Psoas muscle (tissue), 8 donors: ENCODE data around the gene KCND3. TPM values are rescaled to one million over a fixed set of nuclear protein-coding genes. Genes with fewer than 3 reads are reported as not detected.
A peak's percentile ranks its signal among the peaks of the same experiment; 100 is the strongest.

ENCODE experiments used
- ATAC-seq, 4 donors: fragments of 200-7000 bp; cut with Tn5 transposase; one replicate each; pipeline ENCODE4 v1.9.1; 2020; ENCODE audit warnings: moderate library complexity in 3 of 4, mild to moderate bottlenecking in 2 of 4
- DNase-seq, 2 donors: peaks; one replicate each; pipeline ENCODE4 v3.0.0-alpha.2; 2020
- H3K27ac ChIP-seq: fragments of 200-600 bp; one replicate; pipeline ENCODE4 v1.8.0; 2022
- H3K27me3 ChIP-seq, 3 donors: fragments of 200-600 bp in 1 of 3; one replicate each; pipeline versions ENCODE4 v1.6.1 to v1.8.0; 2013 to 2022; ENCODE audit warnings: low read length in 2 of 3, mild to moderate bottlenecking in 2 of 3, moderate library complexity in 1 of 3; ENCODE audit not compliant: insufficient read depth in 3 of 3
- H3K36me3 ChIP-seq, 2 donors: fragments of 200-600 bp in 1 of 2; one replicate each; pipeline versions ENCODE4 v1.6.1 to v1.8.0; 2013 to 2022; ENCODE audit warnings: low read depth in 1 of 2, mild to moderate bottlenecking in 1 of 2, moderate library complexity in 1 of 2; ENCODE audit not compliant: insufficient read depth in 1 of 2
- H3K4me1 ChIP-seq: fragments of 200-600 bp; one replicate; pipeline ENCODE4 v1.8.0; 2022
- H3K4me3 ChIP-seq: fragments of 200-600 bp; one replicate; pipeline ENCODE4 v1.8.0; 2022; ENCODE audit warnings: mild to moderate bottlenecking
- H3K9me3 ChIP-seq: fragments of 200-600 bp; one replicate; pipeline ENCODE4 v1.8.0; 2022
- WGBS, 3 donors: extraction: QIAGEN DNeasy Blood & Tissue Kit; methylation state at CpG; one replicate each; pipeline versions ENCODE4 v1.1.6 to v1.1.7; 2013; 5-methylcytosine and 5-hydroxymethylcytosine counted together
- intact Hi-C, 2 donors: fragments of 100-400 bp; cut with DNase I; formaldehyde crosslinking; loops; one replicate each; pipeline versions ENCODE4 v1.11.0 to v1.14.2; 2022
- polyA plus RNA-seq, 3 donors: library from polyadenylated mRNA; stranded (reverse); fragments of 200-250 nt; gene quantifications; one replicate each; pipeline ENCODE4 v1.2.3, GENCODE V29; 2013
- total RNA-seq, 4 donors: library from RNA; stranded (reverse); fragmentation: NEBNext Ultra II Directional in 2 of 4; extraction: Animal tissue kit (Norgen Biotek cat#: 25700) in 2 of 4; gene quantifications; one replicate each; pipeline versions ENCODE4 v1.2.1 to v1.2.4, GENCODE V29; 2021 to 2023
- TF ChIP-seq, protein P1 (sequence below): fragments of 200-600 bp; IDR thresholded peaks from one replicate; pipeline ENCODE4 v1.8.0; 2022; ENCODE audit warnings: antibody characterized with exemption
- donor health status: healthy with polysubstance abuse.
- donor health status: DM: no; HTN: no; CAD: no; lungs with moderate emphysema.
- donor health status: Bipolar disorder and iron deficiency.
- donor health status: healthy.
- donor health status: DM: yes; HTN: yes; CAD: no.
- donor health status: DM: no; HTN: no; CAD: no.
- donor health status: DM: no; HTN: no; CAD: no.
- donor health status: DM: yes; HTN: yes; CAD: no.

Gene KCND3
- total and polyA plus RNA-seq, 7 donors = 0.53 to 4.1 (median 1.3) TPM

DNA sequence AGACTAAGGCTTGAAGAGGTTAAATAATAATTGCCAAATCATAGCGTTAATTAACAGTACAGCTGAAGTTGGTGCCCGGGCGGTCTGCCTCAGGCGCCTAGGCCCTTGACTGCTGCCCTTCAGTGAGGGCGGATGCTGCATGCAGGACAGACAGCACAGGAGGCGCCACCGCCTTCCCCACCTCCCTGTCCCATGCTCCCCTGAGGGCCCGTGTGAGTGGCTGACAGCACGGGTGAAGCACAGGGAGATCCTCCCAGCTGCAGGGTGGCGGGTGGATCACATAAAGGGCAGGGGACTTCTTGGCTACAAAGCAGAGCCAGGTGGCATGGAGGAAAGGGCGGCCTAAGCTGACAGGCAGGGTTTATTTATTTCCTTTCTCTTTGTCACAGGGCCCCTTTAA lies 184.7 kb downstream of the KCND3 start:
- intact Hi-C loops = loop anchor here in 1 of 2 donors (5.0 kb wide), 1 partner anchor 188 kb away; no protein-coding TSS in a partner anchor
- Histone ChIP-seq H3K4me3 (no peak overlapping the region), H3K9me3 (no peaks in the 10 kb centered on the region), H3K27ac (no peak overlapping the region), H3K27me3 (no peaks in the 10 kb centered on the region), H3K4me1 (peaks cover 7% of the 10 kb centered on the region), H3K36me3 (no peaks in the 10 kb centered on the region)
- ATAC-seq (no peak), DNase-seq (no peak)
- 79 to 86% (median 84%) methylated on average over 11 of the region's 11 CpGs for WGBS, 3 donors
- TF ChIP-seq, protein P1, sequence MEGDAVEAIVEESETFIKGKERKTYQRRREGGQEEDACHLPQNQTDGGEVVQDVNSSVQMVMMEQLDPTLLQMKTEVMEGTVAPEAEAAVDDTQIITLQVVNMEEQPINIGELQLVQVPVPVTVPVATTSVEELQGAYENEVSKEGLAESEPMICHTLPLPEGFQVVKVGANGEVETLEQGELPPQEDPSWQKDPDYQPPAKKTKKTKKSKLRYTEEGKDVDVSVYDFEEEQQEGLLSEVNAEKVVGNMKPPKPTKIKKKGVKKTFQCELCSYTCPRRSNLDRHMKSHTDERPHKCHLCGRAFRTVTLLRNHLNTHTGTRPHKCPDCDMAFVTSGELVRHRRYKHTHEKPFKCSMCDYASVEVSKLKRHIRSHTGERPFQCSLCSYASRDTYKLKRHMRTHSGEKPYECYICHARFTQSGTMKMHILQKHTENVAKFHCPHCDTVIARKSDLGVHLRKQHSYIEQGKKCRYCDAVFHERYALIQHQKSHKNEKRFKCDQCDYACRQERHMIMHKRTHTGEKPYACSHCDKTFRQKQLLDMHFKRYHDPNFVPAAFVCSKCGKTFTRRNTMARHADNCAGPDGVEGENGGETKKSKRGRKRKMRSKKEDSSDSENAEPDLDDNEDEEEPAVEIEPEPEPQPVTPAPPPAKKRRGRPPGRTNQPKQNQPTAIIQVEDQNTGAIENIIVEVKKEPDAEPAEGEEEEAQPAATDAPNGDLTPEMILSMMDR = no peak

DNA sequence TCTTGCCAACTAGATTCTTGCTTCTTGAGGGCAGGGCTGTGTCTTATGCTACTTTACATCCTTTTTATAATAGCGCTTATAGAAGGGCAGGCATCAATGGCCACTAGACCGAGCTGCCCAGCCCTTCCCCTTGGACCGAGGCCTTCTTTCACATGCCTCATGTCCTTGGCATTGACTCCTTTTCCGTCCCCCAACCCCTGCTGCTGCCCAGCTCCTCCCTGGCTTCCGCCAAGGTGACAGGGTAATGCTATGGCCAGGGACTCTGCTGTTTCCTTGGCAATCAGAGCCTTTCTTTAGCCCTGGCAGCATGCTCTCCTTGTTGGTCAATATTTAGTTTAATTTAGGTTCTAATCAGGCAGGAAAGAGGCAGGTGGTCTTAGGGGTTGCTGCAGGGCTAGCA lies 185.5 kb downstream of the KCND3 start:
- TF ChIP-seq, protein P1 = no peak
- intact Hi-C loops = loop anchor here in 1 of 2 donors (5.0 kb wide), 1 partner anchor 188 kb away; no protein-coding TSS in a partner anchor
- no peaks in the 10 kb centered on the region for H3K27me3 ChIP-seq
- no peaks in the 10 kb centered on the region for H3K36me3 ChIP-seq
- H3K9me3 ChIP-seq = no peaks in the 10 kb centered on the region
- no peak for DNase-seq
- no peak for ATAC-seq
- peaks cover 7% of the 10 kb centered on the region for H3K4me1 ChIP-seq
- H3K27ac ChIP-seq = no peak overlapping the region
- no peak overlapping the region for H3K4me3 ChIP-seq
- 79 to 81% (median 80%) methylated on average over 5 of the region's 5 CpGs for WGBS, 3 donors

DNA sequence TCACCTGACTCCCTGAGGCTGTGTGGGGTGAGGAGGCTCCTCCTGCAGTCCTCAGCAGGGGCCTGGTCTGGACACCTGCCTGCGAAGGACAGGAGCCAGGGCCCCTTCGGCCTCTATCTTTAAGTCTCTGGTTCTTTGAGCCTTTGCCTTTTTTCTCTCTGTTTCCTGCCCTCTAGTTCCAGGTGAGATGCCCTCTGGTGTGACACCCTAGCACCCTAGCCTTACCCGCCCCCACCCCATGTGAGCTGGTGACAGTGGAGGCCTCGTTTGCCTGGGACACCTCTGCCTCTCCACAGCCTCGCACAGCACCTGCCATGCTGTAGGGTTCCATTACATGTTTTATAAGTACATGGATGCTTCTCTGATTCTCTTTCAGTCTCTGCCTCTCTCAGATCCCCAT lies 186.5 kb downstream of the KCND3 start:
- Histone ChIP-seq H3K36me3 (no peaks in the 10 kb centered on the region), H3K27ac (no peak overlapping the region), H3K4me3 (no peak overlapping the region), H3K27me3 (no peaks in the 10 kb centered on the region), H3K4me1 (peaks cover 7% of the 10 kb centered on the region), H3K9me3 (no peaks in the 10 kb centered on the region)
- TF ChIP-seq, protein P1 = no peak
- intact Hi-C loops = loop anchor here in 1 of 2 donors (5.0 kb wide), 1 partner anchor 189 kb away; no protein-coding TSS in a partner anchor
- 87 to 97% (median 93%) methylated on average over 5 of the region's 5 CpGs for WGBS, 3 donors
- DNase-seq (no peak), ATAC-seq (no peak)

DNA sequence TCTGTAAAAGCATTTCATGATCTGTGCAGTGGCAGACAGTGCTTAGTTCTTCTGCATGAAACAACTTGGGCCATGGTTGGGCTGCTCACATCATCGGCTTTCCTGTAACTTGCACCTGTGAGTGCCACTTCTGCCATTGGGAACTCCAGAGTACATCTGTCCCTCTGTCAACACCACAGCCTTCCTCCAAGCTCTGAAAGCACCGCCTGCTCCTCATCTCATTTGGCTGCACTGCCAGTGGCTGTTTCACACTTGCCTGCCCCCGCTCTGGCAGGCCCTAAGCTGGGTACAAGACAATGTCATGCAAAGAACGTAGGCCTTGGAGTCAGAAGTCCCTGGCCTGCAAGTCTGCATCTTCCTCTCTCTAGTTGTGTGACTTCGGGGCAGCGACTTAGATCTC lies 187.4 kb downstream of the KCND3 start:
- DNase-seq (peak in 1 of 2 donors; percentile 30), ATAC-seq (peak; percentile 67 to 83 (median 70))
- 58 to 64% (median 62%) methylated on average over 6 of the region's 6 CpGs for WGBS, 3 donors
- H3K9me3 ChIP-seq = no peaks in the 10 kb centered on the region
- TF ChIP-seq, protein P1 = no peak
- no peaks in the 10 kb centered on the region for H3K27me3 ChIP-seq
- H3K4me3 ChIP-seq = no peak overlapping the region
- intact Hi-C loops = loop anchor here in 1 of 2 donors (5.0 kb wide), 1 partner anchor 190 kb away; no protein-coding TSS in a partner anchor
- H3K36me3 ChIP-seq = no peaks in the 10 kb centered on the region
- H3K27ac ChIP-seq = no peak overlapping the region
- peaks cover 7% of the 10 kb centered on the region for H3K4me1 ChIP-seq
